HFF-Myc (cell line): ENCODE results near the gene NEAT1.

ENCODE experiments used
- DNase-seq: peaks from one replicate; pipeline ENCODE4 v3.0.0-alpha.2; 2011; ENCODE audit warnings: low read depth; ENCODE audit errors: extremely low read depth
- H3K4me3 ChIP-seq: replicated peaks from 2 replicates; pipeline ENCODE4 v1.5.1; 2011; ENCODE audit warnings: low read depth, mild to moderate bottlenecking, control low read depth, low read length
- TF ChIP-seq, protein P1 (sequence below): IDR thresholded peaks from 2 replicates; pipeline ENCODE4 v1.5.1; 2012; ENCODE audit warnings: mild to moderate bottlenecking, low read depth, low read length, control low read depth; ENCODE audit errors: missing control alignments

The NEAT1 gene

DNA sequence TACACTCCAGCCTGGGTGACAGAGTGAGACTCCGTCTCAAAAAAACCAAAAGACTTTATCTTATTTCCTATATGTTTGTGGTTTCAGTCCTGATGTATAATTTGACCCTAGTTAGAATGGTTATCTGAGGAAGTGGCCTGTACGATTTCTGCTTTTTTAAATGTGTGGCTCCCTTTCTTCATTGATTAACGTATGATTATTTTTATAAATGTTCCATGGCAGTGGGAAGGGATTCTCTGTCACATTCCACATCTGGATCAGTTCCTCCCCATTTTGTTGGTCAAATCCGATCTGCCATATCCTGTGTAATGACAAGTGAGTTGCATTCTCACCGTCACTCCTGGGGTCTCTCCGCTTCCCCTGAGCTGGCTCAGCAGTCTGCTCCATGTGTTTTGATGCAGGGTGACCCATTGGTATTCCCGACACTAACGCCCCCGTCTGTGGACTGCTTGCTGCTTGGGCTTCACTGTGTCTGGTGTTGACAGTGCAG is 20.3 kb downstream of the NEAT1 start:
- DNase-seq = no peak
- TF ChIP-seq, protein P1, sequence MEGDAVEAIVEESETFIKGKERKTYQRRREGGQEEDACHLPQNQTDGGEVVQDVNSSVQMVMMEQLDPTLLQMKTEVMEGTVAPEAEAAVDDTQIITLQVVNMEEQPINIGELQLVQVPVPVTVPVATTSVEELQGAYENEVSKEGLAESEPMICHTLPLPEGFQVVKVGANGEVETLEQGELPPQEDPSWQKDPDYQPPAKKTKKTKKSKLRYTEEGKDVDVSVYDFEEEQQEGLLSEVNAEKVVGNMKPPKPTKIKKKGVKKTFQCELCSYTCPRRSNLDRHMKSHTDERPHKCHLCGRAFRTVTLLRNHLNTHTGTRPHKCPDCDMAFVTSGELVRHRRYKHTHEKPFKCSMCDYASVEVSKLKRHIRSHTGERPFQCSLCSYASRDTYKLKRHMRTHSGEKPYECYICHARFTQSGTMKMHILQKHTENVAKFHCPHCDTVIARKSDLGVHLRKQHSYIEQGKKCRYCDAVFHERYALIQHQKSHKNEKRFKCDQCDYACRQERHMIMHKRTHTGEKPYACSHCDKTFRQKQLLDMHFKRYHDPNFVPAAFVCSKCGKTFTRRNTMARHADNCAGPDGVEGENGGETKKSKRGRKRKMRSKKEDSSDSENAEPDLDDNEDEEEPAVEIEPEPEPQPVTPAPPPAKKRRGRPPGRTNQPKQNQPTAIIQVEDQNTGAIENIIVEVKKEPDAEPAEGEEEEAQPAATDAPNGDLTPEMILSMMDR = no peak
- no peak overlapping the region for H3K4me3 ChIP-seq

DNA sequence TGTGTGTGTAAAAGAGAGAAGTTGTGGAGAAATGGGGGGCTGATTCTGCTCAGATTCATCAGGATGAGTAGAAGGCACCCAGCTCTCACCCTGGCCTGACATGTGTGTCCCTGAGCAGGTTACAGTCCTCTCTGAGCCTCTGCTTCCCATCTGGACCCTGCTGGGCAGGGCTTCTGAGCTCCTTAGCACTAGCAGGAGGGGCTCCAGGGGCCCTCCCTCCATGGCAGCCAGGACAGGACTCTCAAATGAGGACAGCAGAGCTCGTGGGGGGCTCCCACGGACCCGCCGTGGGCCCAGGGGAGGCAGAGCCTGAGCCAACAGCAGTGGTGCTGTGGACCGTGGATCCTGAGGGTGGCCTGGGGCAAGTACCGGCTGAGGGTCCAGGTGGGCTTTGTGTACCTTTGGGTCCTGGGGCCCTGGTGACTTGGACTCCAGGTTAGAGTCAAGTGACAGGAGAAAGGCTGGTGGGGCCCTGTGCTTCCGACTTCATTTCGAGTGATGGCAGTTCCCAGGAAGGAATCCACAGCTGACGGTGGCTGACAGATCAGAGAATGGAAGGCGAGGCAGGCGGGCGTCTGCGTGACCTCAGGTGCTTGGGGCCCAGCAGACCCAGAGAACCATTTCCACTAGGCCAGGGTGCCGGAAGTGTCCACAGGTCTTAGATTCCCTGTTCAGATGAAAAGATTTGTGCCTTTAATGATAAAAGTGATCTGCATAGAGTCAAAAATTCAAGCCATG is 21.9 kb downstream of the NEAT1 start:
- TF ChIP-seq, protein P1 = no peak
- no peak overlapping the region for H3K4me3 ChIP-seq
- no peak for DNase-seq

- no peak for DNase-seq
- TF ChIP-seq, protein P1 = no peak
- H3K4me3 ChIP-seq = no peak overlapping the region
Measured at GRCh38 chr11:65445101-65445603, 22.6 kb downstream of the NEAT1 start.

GRCh38 chr11:65445604-65446445 is 23.2 kb downstream of the NEAT1 start:
- TF ChIP-seq, protein P1 = no peak
- no peak overlapping the region for H3K4me3 ChIP-seq

GRCh38 chr11:65446446-65447277 is 24.1 kb downstream of the NEAT1 start:
- no peak for DNase-seq
- TF ChIP-seq, protein P1 = no peak
- no peak overlapping the region for H3K4me3 ChIP-seq

More at GRCh38 chr11:65445604-65446445, 23.2 kb downstream of the NEAT1 start:
- no peak for DNase-seq

GRCh38 chr11:65448074-65448417 is 25.4 kb downstream of the NEAT1 start:
- no peak for DNase-seq
- TF ChIP-seq, protein P1 = no peak
- no peak overlapping the region for H3K4me3 ChIP-seq
